Measurements from ENCODE around the gene FAM151B. TPM values are rescaled to one million over a fixed set of nuclear protein-coding genes. Genes with fewer than 3 reads are reported as not detected.

The FAM151B gene
- total and polyA plus RNA-seq, 2 donors (not counting 1 experiment from before 2014, with no cell fraction given) = 1.1 TPM; not detected in 1

DNA sequence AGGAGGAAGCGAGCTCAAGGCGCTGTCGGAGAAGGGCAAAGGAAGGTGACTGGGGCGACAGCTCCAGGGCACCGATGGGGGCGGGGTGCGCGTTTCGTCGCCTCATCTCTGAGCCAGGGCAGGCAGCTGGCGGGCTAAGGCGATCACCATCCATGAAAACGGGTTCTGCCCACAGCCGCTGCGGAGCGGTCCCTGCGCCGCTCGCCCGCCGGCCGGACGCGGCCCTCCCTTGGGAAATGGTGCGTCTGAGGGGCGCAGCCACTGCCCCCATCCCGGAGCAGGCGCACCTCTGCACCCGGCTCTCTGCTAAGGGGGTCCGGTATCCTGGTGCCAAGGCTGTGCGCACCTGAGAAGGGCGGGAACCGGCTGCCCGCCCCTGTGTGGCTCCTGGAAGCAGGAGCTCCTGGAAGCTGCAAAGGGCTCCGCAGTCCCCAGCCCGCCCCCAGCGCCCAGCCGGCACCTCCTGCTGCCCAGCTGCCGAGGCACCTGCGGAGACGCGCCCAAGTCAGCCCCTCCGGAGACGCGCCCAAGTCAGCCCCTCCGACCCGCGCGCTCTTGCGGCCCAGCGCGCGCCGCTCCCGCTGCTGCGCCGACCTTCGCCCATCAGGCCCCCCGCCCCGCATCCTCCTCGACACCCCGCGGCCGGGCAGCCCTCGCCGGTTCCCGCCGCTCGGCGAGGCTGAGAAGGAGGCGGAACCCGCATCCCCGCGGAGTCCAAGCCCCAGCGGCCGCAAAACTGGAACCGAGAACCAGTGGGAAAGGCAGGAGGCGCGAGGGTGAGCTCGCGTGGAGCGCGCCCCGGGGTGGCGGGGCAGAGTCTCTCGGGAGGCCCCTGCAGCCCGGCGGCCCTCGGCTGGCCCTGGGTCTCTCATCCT lies 81.4 kb downstream of the FAM151B start:
- TF ChIP-seq, protein P1, sequence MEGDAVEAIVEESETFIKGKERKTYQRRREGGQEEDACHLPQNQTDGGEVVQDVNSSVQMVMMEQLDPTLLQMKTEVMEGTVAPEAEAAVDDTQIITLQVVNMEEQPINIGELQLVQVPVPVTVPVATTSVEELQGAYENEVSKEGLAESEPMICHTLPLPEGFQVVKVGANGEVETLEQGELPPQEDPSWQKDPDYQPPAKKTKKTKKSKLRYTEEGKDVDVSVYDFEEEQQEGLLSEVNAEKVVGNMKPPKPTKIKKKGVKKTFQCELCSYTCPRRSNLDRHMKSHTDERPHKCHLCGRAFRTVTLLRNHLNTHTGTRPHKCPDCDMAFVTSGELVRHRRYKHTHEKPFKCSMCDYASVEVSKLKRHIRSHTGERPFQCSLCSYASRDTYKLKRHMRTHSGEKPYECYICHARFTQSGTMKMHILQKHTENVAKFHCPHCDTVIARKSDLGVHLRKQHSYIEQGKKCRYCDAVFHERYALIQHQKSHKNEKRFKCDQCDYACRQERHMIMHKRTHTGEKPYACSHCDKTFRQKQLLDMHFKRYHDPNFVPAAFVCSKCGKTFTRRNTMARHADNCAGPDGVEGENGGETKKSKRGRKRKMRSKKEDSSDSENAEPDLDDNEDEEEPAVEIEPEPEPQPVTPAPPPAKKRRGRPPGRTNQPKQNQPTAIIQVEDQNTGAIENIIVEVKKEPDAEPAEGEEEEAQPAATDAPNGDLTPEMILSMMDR (IDR thresholded peaks at IDR 0.05) = no peak
- TF ChIP-seq EZH2 (IDR thresholded peaks at IDR 0.05; ENCODE audit: borderline replicate concordance, insufficient read depth, low read depth, low read length, poor library complexity, severe bottlenecking) = no peak
- Histone ChIP-seq H3K27ac (ENCODE audit: low read length in 2 of 2) (no peak overlapping the region), H3K36me3 (replicated peaks in 1 of 2; ENCODE audit: control extremely low read depth in 1 of 2, control insufficient read depth in 1 of 2, extremely low read depth in 1 of 2, insufficient read depth in 2 of 2, low read length in 1 of 2) (no peaks in the 10 kb centered on the region), H3K4me3 (ENCODE audit: control extremely low read depth in 1 of 5, extremely low read depth in 1 of 5, insufficient read depth in 1 of 5, low read depth in 2 of 5, low read length in 4 of 5) (no peak overlapping the region), H3K79me2 (ENCODE audit: control insufficient read depth, insufficient read depth, low read length) (no peaks in the 10 kb centered on the region), H2AFZ (ENCODE audit: insufficient read depth, low read depth, low read length, poor library complexity, severe bottlenecking) (peak overlapping the region; percentile 42), H3K9me3 (ENCODE audit: control extremely low read depth in 1 of 3, control insufficient read depth in 2 of 3, insufficient read depth in 1 of 3, low read length in 2 of 3) (peaks cover 0 to 1% (median 0%) of the 10 kb centered on the region in 3 donors), H3K4me1 (ENCODE audit: control insufficient read depth in 2 of 2, insufficient read depth in 2 of 2, low read length in 2 of 2) (peaks cover 12 to 13% of the 10 kb centered on the region in 2 donors), H3K27me3 (replicated peaks in 1 of 4; ENCODE audit: control extremely low read depth in 1 of 4, control insufficient read depth in 3 of 4, insufficient read depth in 4 of 4, low read length in 3 of 4) (peaks cover 0 to 55% (median 23%) of the 10 kb centered on the region in 4 experiments), H3K9ac (ENCODE audit: low read length) (no peak overlapping the region), H4K20me1 (ENCODE audit: control insufficient read depth, insufficient read depth, low read length, poor library complexity, severe bottlenecking) (no peaks in the 10 kb centered on the region), H3K4me2 (replicated peaks; ENCODE audit: low read depth, low read length, poor library complexity, severe bottlenecking) (peak overlapping the region; percentile 59)
- Mint-ChIP-seq H3K27me3 (peaks cover 65% of the 10 kb centered on the region), H3K27ac (no peak overlapping the region), H3K4me3 (peak overlapping the region; percentile 29), H3K4me1 (peaks cover 9% of the 10 kb centered on the region), H3K9me3 (ENCODE audit: insufficient read depth) (no peaks in the 10 kb centered on the region)
- intact Hi-C loops (cut with micrococcal nuclease) = no loop called here
- POLR2A ChIA-PET = no interaction called here
- DNase-seq (peak; percentile 5), ATAC-seq (ENCODE audit: low read depth) (no peak)
- CTCF ChIA-PET = no interaction called here
- WGBS (ENCODE audit: insufficient coverage) = 6% methylated on average over 89 of the region's 89 CpGs
